NCI-H2029 (cell line): ENCODE data around the gene SEC24B.
"Not testable (repeated sequence)": the region's sequence is repeated elsewhere in the genome, so short reads cannot be mapped to it uniquely, and the experiment has no call there.

ENCODE experiments used
- DNase-seq: peaks from one replicate; lab custom pipeline; 2025; lab: John Stamatoyannopoulos, UW

Gene SEC24B

DNA sequence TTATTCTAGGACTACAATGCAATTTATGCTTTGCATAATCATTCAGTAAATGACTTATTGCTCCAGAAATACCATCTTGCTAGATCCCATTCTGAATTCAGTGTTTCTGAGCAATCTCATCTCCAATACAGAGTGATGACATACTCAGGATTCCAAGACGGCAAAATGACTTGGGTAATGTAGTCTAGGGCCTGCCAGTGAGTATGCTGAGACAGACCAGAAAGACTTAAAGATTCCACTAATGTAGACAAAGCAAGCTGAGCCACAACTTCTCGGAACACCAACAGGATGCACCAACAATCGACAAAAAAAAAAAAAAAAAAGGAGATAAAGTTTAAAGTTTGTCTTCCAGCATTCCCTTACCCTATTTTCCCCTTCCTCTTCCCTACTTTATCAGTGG lies 919 bp upstream of the SEC24B start:
- no peak for DNase-seq

DNA sequence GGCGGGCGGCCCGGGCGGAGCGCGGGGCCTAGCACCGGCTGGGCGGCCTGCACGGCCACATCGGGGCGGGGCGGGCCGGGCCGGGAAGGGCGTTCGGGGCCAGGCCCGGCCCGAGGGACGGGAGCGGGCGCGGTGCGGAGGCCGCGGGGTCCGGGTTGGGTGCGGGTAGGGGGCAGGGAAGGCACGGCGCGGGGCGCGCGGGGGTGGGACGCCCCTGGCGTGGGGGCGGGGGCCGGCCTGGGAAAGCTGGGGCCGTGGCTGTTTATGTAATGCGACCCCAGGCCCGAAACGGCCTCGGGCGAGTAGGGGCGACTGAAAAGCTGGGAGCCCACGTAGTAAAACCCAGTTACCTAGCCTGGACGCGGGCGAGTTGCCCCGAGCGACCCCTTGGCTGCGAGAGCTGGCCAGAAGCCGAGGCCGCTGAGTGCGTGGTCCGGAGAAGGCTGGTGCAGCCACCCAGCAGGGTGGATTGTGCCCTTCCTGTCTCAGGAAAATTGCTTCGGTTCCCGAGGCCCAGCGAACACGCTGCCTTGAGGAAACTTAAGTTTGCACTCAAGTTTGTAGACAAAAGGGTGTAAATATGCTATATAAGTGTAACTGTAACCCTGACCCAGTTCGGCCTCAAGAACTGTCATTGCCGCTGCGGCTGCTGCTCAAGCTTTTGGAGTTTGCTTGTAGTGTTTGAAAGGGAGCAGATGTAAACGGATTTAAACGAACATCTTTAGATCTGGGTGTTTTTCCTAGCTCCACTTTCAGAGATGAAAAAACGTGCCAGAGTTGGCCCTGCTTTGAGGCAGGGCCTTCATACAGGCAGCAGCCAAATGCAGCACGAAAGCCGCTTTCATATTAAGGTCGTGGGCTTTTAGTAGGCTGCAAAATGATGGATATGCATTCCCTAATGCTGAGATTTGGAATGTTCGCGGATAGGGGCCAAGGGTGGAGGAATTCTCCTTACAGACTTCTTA lies 674 bp downstream of the SEC24B start:
- no peak for DNase-seq

GRCh38 chr4:109435635-109436034 lies 2.0 kb downstream of the SEC24B start:
- no peak for DNase-seq

- no peak for DNase-seq
These were observed 2.9 kb downstream of the SEC24B start for GRCh38 chr4:109436504-109436903.

GRCh38 chr4:109440948-109441347 lies 7.3 kb downstream of the SEC24B start:
- DNase-seq: no peak

DNA sequence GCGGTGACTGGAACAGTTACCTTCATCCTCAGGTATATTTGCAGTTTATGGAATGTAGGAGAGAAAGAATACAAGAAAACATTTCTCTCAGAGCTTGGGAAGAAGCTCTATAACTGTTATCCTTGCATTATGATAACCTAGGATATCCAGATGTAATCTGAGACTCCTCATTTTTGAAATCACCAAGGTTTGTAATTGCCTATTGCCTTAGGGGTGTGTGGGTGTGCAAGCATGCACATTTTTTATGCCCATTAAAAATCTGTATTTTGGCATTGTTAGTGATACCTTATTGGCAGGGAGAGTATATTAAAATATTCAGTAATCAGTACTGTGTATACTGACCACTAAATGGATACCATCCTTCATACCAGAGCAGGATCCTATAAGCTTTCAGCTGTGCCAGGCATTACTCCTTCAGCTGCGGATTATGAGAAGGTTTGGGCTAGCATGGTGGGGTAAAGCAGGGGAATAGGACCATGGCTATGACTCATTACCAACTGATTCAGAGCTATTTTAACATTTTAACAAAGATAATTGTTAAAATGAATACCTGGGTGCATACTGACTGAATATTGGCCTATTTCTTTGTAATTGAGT lies 8.3 kb downstream of the SEC24B start:
- no peak for DNase-seq

- no peak for DNase-seq
These were observed 10.7 kb downstream of the SEC24B start for GRCh38 chr4:109444182-109444844.

- no peak for DNase-seq
These were observed 13.7 kb downstream of the SEC24B start for GRCh38 chr4:109447278-109447677.

DNA sequence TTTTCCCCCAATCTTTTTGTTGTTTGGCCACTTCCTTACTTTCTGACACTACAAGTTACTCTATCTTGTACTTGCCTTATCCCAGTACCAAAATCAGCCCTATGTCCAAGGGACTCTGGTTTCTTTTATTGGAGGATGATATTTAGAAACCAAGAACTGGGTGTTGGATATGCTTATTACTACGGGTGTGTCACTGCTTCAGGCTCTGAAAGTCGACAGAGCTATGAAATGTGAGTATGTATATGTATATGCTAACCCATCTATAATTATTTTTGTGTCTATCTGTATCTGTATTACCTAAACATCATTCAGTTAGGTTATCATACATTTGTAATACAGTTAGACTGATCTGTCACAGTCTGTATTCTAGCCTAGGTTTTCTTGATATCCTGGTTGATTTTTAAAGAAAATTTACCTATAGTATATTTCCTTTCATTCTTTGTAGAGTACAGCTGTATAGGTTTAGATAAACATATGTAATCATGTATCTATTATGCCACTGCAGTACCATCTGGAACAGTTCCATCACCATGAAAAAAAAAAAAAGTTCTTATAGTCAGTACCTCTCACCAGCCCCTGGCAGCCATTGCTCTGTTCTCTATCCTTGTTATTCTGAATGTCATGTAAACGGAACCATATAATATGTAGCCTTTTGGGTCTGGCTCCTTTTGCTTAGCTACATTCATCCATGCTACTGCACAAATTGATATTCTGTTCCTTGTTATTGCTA lies 18.1 kb downstream of the SEC24B start:
- DNase-seq: no peak

DNA sequence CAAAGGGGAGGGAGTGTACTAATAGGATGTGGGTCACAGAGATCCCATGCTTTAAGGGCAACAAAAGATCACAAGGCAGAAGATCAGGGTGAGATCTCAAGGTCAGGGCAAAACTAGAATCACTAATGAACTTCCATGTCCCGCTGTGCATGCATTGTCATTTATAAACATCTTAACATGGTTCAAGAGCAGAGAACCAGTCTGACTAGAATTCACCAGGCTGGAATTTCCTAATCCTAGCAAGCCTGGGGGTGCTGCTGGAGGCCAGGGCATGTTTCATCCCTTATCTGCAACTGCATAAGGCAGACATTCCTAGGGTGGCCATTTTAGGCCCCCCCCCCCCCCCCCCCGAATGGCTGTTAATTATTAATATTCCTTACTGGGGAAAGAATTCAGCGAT lies 19.5 kb downstream of the SEC24B start:
- DNase-seq: not testable (repeated sequence)

DNA sequence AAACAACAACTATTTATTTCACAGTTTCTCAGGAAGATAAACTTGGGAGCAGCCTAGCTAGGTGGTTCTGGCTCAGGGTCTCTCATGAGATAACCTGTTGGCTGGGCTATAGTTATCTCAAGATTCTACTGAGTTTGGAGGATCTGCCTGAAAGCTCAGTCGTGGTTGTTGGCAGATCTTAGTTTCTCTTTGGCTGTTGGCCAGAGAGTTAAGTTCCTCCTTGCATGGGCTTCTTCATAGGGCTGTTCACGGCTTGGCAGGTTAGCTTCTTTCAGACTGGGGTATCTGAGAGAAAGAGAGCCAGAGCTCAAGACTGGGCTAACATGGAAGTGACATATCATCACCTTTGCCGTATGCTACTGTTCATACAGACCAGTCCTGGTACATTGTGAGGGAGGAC lies 28.7 kb downstream of the SEC24B start:
- no peak for DNase-seq

GRCh38 chr4:109462802-109463201 lies 29.2 kb downstream of the SEC24B start:
- DNase-seq: no peak

DNA sequence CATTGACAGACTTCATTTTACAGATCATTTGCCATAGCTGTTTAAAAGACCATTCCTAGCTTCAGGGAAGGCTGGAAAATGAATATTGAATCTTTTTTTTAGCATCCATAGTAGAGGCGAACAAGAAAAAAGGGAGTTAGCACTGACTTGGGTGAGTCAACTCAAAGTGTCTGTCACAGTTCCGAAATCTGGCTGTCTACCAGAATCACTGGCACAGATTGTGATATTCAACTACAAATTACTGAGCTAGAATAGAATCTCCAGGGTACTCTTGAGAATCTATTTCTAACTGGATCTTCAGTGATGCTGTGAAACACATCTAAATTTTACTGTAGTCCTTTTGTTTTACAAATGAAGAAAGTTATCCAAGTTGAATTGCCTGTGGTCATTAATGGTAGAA lies 31.5 kb downstream of the SEC24B start:
- no peak for DNase-seq

- no peak for DNase-seq
These were observed 36.3 kb downstream of the SEC24B start for GRCh38 chr4:109469915-109470314.

- DNase-seq: no peak
These were observed 38.7 kb downstream of the SEC24B start for GRCh38 chr4:109472343-109472761.

DNA sequence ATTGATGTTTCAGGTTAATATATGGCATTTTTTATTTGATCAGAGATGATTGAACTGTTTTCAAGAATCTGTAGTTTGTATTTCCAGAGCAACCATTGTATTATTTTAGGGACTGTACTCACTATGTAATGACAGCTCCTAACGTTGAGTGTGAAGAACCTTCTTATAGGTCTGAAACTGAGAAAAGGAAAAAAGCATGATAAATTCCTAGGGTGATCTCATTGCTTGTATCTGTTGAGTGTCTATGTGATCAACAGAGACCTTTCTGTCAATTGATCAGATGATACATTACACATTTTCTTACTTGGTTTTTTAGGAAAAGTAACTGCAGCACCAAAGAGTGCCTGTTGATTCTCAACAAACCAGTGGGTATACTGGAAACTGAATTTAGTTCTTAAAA lies 40.2 kb downstream of the SEC24B start:
- no peak for DNase-seq

- no peak for DNase-seq
These were observed 52.4 kb downstream of the SEC24B start for GRCh38 chr4:109486007-109486406.

DNA sequence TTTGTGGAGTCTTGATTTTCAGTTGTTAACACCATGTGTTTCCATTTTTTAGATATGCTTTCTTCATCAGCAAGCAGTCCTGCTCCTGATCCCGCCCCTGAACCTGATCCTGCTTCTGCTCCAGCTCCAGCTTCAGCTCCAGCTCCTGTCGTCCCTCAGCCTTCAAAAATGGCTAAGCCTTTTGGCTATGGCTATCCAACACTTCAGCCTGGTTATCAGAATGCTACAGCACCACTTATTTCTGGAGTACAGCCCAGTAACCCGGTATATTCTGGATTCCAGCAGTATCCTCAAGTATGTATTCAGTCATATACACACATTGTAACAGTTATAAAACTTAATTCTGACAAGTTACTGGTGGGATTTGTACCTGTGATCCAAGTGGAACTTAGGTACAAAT lies 60.9 kb downstream of the SEC24B start:
- DNase-seq: no peak

DNA sequence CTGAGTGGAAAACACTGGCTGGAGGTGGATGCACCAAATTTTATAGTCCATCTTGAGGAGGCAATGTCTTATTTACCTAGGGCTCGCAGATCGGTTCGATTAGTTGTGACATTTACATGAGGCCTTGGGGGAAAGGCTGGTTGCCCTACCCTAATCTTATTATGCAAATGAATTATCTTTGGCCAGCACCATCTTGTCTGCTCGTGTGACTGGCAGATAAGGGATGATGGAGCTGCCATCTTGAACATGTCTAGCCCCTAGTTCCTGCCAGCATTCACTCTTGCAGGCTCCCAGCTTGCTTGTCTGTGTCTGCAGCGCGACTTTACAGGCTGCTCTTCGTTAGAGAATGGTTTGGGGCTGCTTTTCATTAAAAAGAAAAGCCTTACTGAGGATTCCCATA lies 61.9 kb downstream of the SEC24B start:
- no peak for DNase-seq

GRCh38 chr4:109496875-109497274 lies 63.3 kb downstream of the SEC24B start:
- DNase-seq: no peak

DNA sequence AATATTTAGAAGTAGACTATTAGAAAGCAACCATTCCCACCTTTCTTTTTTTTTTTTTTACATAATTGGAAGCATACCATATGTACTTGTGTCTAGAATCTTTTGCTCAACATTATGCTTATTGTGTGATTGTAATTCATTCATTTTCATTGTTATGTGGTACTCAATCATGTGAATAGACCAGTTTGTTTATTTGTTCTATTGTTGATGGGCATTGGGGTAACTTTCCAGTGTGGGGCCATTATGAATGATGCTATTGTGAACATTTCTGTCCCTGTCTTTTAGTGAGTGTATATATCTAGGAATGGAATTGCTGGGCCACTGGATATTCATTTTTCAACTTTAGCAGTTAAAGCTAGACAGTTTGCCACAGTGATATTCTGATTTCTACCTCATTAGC lies 63.9 kb downstream of the SEC24B start:
- no peak for DNase-seq

DNA sequence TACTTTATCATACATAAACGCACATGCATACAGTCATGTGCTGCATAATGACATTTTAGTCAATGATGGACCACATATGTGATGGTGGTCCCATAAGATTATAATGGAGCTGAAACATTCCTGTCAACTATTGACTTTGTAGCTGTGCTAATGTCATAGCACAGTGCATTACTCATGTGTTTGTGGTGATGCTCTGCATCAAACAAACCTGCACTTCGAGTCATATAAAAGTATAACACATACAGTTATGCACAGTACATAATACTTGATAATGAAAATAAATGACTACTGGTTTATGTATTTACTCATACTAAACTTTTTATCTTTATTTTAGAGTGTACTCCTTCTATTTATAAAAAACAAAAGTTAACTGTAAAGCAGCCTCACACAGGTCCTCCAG lies 65.9 kb downstream of the SEC24B start:
- DNase-seq: no peak
